G401.6 (cell line): ENCODE results near the gene DHRS3.
"Not testable (repeated sequence)": the region's sequence is repeated elsewhere in the genome, so short reads cannot be mapped to it uniquely, and the experiment has no call there.

ENCODE experiments used
- FAIRE-seq: peaks from 2 replicates; lab custom pipeline; 2012; peaks lifted over from hg19 to GRCh38; lab: Jason Lieb, UNC

Gene DHRS3

GRCh38 chr1:12539320-12539704 is 78.7 kb downstream of the DHRS3 start:
- no peak for FAIRE-seq

GRCh38 chr1:12538536-12538935 is 79.5 kb downstream of the DHRS3 start:
- FAIRE-seq, result not testable (repeated sequence)

GRCh38 chr1:12537906-12538461 is 80.0 kb downstream of the DHRS3 start:
- FAIRE-seq, result no peak

- no peak for FAIRE-seq
These were observed 80.7 kb downstream of the DHRS3 start for GRCh38 chr1:12537294-12537693.

- FAIRE-seq, result no peak
These were observed 81.9 kb downstream of the DHRS3 start for GRCh38 chr1:12536023-12536639.

GRCh38 chr1:12532405-12533315 is 85.3 kb downstream of the DHRS3 start:
- FAIRE-seq, result no peak

GRCh38 chr1:12531179-12531499 is 86.9 kb downstream of the DHRS3 start:
- FAIRE-seq, result no peak

- no peak for FAIRE-seq
These were observed 87.4 kb downstream of the DHRS3 start for GRCh38 chr1:12530462-12531178.

GRCh38 chr1:12529640-12530174 is 88.3 kb downstream of the DHRS3 start:
- FAIRE-seq, result no peak

GRCh38 chr1:12528021-12528852 is 89.8 kb downstream of the DHRS3 start:
- FAIRE-seq, result no peak

- FAIRE-seq, result no peak
These were observed 90.4 kb downstream of the DHRS3 start for GRCh38 chr1:12527564-12527963.

- FAIRE-seq, result no peak
These were observed 92.5 kb downstream of the DHRS3 start for GRCh38 chr1:12525311-12526181.

- FAIRE-seq, result no peak
These were observed 93.7 kb downstream of the DHRS3 start for GRCh38 chr1:12524266-12524665.

GRCh38 chr1:12522780-12523179 is 95.2 kb downstream of the DHRS3 start:
- not testable (repeated sequence) for FAIRE-seq

- FAIRE-seq, result no peak
These were observed 96.9 kb downstream of the DHRS3 start for GRCh38 chr1:12521096-12521495.

GRCh38 chr1:12519693-12520364 is 98.2 kb downstream of the DHRS3 start:
- FAIRE-seq, result no peak

GRCh38 chr1:12518931-12519692 is 98.9 kb downstream of the DHRS3 start:
- FAIRE-seq, result no peak
